Upper lobe of left lung (tissue), 4 donors: ENCODE results near the gene CLTC.

Experiments
- CTCF ChIP-seq, 6 experiments: fragments of 450-650 bp in 4 of 6; fragments of 200-600 bp in 2 of 6; sonication (generic) in 2 of 6; IDR thresholded peaks; one replicate each; pipeline ENCODE4 v1.5.1; 2016 to 2019; ENCODE audit warnings: antibody characterized with exemption in 6 of 6
- POLR2A ChIP-seq, 4 donors: fragments of 450-650 bp; IDR thresholded peaks; one replicate each; pipeline ENCODE4 v1.5.1; 2016 to 2017; ENCODE audit warnings: antibody characterized with exemption in 4 of 4, mild to moderate bottlenecking in 2 of 4
- POLR2AphosphoS5 ChIP-seq, 2 donors: sonication (generic); formaldehyde crosslinking; IDR thresholded peaks; one replicate each; pipeline ENCODE4 v1.5.1; 2017; ENCODE audit warnings: antibody characterized with exemption in 2 of 2

- no peak for TF ChIP-seq POLR2A (IDR thresholded peaks at IDR 0.05)
- TF ChIP-seq CTCF (IDR thresholded peaks at IDR 0.05), result no peak
- no peak for TF ChIP-seq POLR2AphosphoS5 (IDR thresholded peaks at IDR 0.05)
Measured at GRCh38 chr17:59666235-59666634, 46.5 kb downstream of the CLTC start.
